Caco-2 (cell line): ENCODE data around the gene PCF11. TPM values are rescaled to one million over a fixed set of nuclear protein-coding genes. Genes with fewer than 3 reads are reported as not detected.

Source experiments
- BruUV-seq: library from RNA; stranded (reverse); fragments of 400-500 nt; replicated peaks from 2 replicates; lab custom pipeline; 2021; lab: Mats Ljungman, UMichigan
- CTCF ChIA-PET: fragments of 300-600 bp; sonication (Branson Sonifier 250); formaldehyde crosslinking; loops from one replicate; lab custom pipeline; 2022; ENCODE audit warnings: antibody characterized with exemption; lab: Charles Lee
- POLR2A ChIA-PET: fragments of 300-600 bp; sonication (Branson Sonifier 250); formaldehyde crosslinking; loops from one replicate; lab custom pipeline; 2022; ENCODE audit warnings: antibody characterized with exemption; lab: Charles Lee
- DNase-seq, 2 experiments: peaks; one replicate each; pipeline versions ENCODE4 v3.0.0 to v3.0.0-alpha.2; 2020 to 2022
- H3K27me3 ChIP-seq: replicated peaks from 2 replicates; pipeline ENCODE4 v1.6.0; 2011; ENCODE audit warnings: low read length; ENCODE audit not compliant: control insufficient read depth, insufficient read depth
- H3K36me3 ChIP-seq: 2 replicates; pipeline ENCODE4 v1.5.1; 2011; ENCODE audit warnings: low read length; ENCODE audit not compliant: control insufficient read depth, insufficient read depth
- H3K4me1 ChIP-seq: fragments of 250-450 bp; sonication (Bioruptor Pico); 2 replicates; pipeline ENCODE4 v1.5.1; 2020; ENCODE audit warnings: mild to moderate bottlenecking
- H3K4me3 ChIP-seq: 2 replicates; pipeline ENCODE4 v1.5.1; 2011; ENCODE audit warnings: low read depth, mild to moderate bottlenecking, control low read depth, low read length
- H3K9me3 ChIP-seq: fragments of 250-450 bp; sonication (Bioruptor Pico); 2 replicates; pipeline ENCODE4 v1.5.1; 2020; ENCODE audit warnings: mild to moderate bottlenecking, moderate library complexity
- H3K27ac Mint-ChIP-seq: one replicate; pipeline ENCODE4 v1.8.0; 2022; ENCODE audit warnings: mixed read lengths; ENCODE audit not compliant: unreplicated experiment
- H3K27me3 Mint-ChIP-seq: one replicate; pipeline ENCODE4 v1.8.0; 2022; ENCODE audit warnings: mixed read lengths; ENCODE audit not compliant: insufficient read depth, unreplicated experiment
- H3K36me3 Mint-ChIP-seq: one replicate; pipeline ENCODE4 v1.8.0; 2022; ENCODE audit warnings: mild to moderate bottlenecking, mixed read lengths; ENCODE audit not compliant: insufficient read depth, unreplicated experiment
- H3K4me1 Mint-ChIP-seq: one replicate; pipeline ENCODE4 v1.8.0; 2022; ENCODE audit warnings: low read depth, mixed read lengths; ENCODE audit not compliant: unreplicated experiment
- H3K4me3 Mint-ChIP-seq: one replicate; pipeline ENCODE4 v1.8.0; 2022; ENCODE audit warnings: mild to moderate bottlenecking, moderate library complexity, mixed read lengths; ENCODE audit not compliant: unreplicated experiment
- H3K9me3 Mint-ChIP-seq: one replicate; pipeline ENCODE4 v1.8.0; 2022; ENCODE audit warnings: mixed read lengths; ENCODE audit not compliant: unreplicated experiment
- intact Hi-C: fragments of 100-400 bp; cut with micrococcal nuclease; formaldehyde crosslinking; loops from one replicate; pipeline ENCODE4 v1.10.0; 2022; ENCODE audit not compliant: unreplicated experiment
- total RNA-seq: library from RNA; stranded (reverse); gene quantifications from 2 replicates; pipeline ENCODE4 v1.2.3, GENCODE V29; 2022
- TF ChIP-seq, protein P1 (sequence below), 2 experiments: fragments of 200-600 bp in 1 of 2; IDR thresholded peaks; 1 replicate in 1 of 2; 2 replicates in 1 of 2; pipeline versions ENCODE4 v1.5.1 to v1.8.0; 2011 to 2022; ENCODE audit warnings: antibody characterized with exemption in 1 of 2, control low read depth in 1 of 2, inconsistent platforms in 1 of 2, low read depth in 1 of 2, low read length in 1 of 2, mild to moderate bottlenecking in 1 of 2, moderate library complexity in 1 of 2; ENCODE audit not compliant: insufficient read depth in 1 of 2, severe bottlenecking in 1 of 2, unreplicated experiment in 1 of 2

Gene PCF11
- total RNA-seq, 1 experiment from 2014 or later, result 78.4 TPM

DNA sequence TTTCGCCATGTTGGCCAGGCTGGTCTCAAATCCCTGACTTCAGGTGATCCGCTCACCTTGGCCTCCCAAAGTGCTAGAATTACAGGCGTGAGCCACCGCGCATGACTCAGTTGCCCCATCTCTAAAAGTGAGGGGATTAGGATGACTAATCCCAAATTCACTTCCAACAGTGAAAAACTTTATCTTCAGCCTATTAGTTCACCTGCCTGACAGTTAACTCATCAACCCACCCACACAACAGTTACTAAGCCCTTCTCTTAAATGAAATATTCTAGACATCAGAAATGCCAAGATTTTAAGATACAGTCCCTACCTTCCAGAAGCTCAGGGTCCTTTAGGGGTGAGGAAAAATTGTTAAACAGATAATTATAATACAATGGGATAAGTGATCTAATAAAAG is 34.6 kb downstream of the PCF11 start:
- CTCF ChIA-PET, result no interaction called here

DNA sequence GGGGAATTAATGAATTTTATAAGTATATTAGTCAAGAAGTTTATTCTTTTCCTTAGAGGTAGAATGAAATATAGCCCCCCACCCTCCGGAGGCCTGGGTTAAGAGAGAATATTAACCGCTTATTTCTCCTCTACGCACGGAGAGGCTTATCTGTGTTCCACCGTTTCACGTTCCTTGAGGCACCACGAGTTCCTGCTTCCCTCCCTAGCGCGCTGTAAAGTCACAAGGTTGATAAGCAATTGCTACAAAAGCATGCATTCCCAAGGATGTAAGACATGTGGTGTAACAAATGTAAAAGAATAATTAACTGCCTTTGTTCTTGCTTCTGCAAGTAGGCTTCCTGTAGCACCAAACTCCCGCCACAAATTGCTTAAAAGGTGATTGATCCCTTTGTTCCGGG is 35.1 kb downstream of the PCF11 start:
- ChIA-PET CTCF (no interaction called here), POLR2A (no interaction called here)
- no peak overlapping the region for H3K4me3 Mint-ChIP-seq
- TF ChIP-seq, protein P1, sequence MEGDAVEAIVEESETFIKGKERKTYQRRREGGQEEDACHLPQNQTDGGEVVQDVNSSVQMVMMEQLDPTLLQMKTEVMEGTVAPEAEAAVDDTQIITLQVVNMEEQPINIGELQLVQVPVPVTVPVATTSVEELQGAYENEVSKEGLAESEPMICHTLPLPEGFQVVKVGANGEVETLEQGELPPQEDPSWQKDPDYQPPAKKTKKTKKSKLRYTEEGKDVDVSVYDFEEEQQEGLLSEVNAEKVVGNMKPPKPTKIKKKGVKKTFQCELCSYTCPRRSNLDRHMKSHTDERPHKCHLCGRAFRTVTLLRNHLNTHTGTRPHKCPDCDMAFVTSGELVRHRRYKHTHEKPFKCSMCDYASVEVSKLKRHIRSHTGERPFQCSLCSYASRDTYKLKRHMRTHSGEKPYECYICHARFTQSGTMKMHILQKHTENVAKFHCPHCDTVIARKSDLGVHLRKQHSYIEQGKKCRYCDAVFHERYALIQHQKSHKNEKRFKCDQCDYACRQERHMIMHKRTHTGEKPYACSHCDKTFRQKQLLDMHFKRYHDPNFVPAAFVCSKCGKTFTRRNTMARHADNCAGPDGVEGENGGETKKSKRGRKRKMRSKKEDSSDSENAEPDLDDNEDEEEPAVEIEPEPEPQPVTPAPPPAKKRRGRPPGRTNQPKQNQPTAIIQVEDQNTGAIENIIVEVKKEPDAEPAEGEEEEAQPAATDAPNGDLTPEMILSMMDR (IDR thresholded peaks at IDR 0.05; ENCODE audit: insufficient read depth in 1 of 2, low read depth in 1 of 2, low read length in 1 of 2, severe bottlenecking in 1 of 2, unreplicated experiment in 1 of 2), result no peak
- no peaks in the 10 kb centered on the region for H3K27me3 ChIP-seq
- no peak for DNase-seq
- H3K4me1 ChIP-seq, result peaks cover 7% of the 10 kb centered on the region; the same call in 1 of the 2 replicates
- no peaks in the 10 kb centered on the region for H3K27me3 Mint-ChIP-seq
- H3K27ac Mint-ChIP-seq, result peak overlapping the region; percentile 89
- H3K9me3 Mint-ChIP-seq, result no peaks in the 10 kb centered on the region
- H3K36me3 Mint-ChIP-seq, result peaks cover 58% of the 10 kb centered on the region
- H3K4me3 ChIP-seq, result peak overlapping the region; percentile 77
- H3K36me3 ChIP-seq, result peaks cover 2% of the 10 kb centered on the region; the same call in 1 of the 2 replicates
- no peaks in the 10 kb centered on the region for H3K9me3 ChIP-seq
- H3K4me1 Mint-ChIP-seq, result peaks cover 35% of the 10 kb centered on the region
- intact Hi-C loops, result no loop called here
- BruUV-seq, result no TSS peak

More for the DNA sequence above, 34.6 kb downstream of the PCF11 start:
- peaks cover 63% of the 10 kb centered on the region for H3K36me3 Mint-ChIP-seq
- H3K9me3 ChIP-seq, result no peaks in the 10 kb centered on the region
- no peak overlapping the region for H3K27ac Mint-ChIP-seq
- no peak overlapping the region for H3K4me3 ChIP-seq
- intact Hi-C loops, result no loop called here
- H3K9me3 Mint-ChIP-seq, result no peaks in the 10 kb centered on the region
- H3K4me1 Mint-ChIP-seq, result peaks cover 30% of the 10 kb centered on the region
- peaks cover 7% of the 10 kb centered on the region; the same call in 1 of the 2 replicates for H3K4me1 ChIP-seq
- no TSS peak for BruUV-seq
- H3K4me3 Mint-ChIP-seq, result no peak overlapping the region
- no peaks in the 10 kb centered on the region for H3K27me3 ChIP-seq
- no peak for DNase-seq
- POLR2A ChIA-PET, result no interaction called here
- TF ChIP-seq, protein P1 (IDR thresholded peaks at IDR 0.05; ENCODE audit: insufficient read depth in 1 of 2, low read depth in 1 of 2, low read length in 1 of 2, severe bottlenecking in 1 of 2, unreplicated experiment in 1 of 2), result no peak
- H3K36me3 ChIP-seq, result peaks cover 2% of the 10 kb centered on the region; the same call in 1 of the 2 replicates
- H3K27me3 Mint-ChIP-seq, result no peaks in the 10 kb centered on the region

DNA sequence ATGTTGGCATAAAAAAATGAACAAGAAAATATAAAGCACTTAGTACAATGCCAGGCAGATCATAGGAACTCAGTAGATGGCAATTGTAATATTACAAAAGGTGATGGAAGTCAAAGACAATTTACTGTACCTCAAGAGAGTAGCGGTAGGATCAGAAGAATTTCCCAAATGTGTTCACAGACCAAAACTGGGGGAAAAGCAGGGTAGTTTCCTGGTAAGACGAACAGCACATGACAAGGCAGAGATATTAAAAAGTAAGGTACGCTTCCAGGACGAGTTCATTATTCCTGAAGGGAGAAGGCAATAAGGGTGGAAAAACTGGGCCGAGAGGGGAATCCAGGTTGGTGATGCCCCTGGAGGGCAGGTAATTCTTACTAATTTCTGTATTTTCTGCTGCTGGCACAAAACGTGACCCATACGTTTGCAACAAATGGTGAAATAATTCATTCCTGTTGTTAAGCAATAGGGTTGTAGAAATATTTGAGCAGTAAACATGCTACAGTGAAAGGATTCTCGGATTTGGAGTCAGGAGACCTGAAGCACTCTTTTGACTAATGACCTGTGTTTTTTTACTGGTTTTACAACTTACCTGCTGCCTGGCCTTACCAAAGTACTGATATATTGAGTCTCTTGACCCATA is 35.8 kb downstream of the PCF11 start:
- ChIA-PET POLR2A (interaction anchor here (0.6 to 1.9 kb wide), 4 partner anchors 36 to 293 kb away, joined by 3 to 19 read pairs (median 3); partner anchors contain the start of genes PCF11, PRCP and RAB30), CTCF (no interaction called here)
- H3K4me1 ChIP-seq, result peaks cover 7% of the 10 kb centered on the region; the same call in 1 of the 2 replicates
- H3K27me3 ChIP-seq, result no peaks in the 10 kb centered on the region
- no peaks in the 10 kb centered on the region for H3K9me3 ChIP-seq
- no peak for DNase-seq
- no peaks in the 10 kb centered on the region for H3K9me3 Mint-ChIP-seq
- TF ChIP-seq, protein P1 (IDR thresholded peaks at IDR 0.05; ENCODE audit: insufficient read depth in 1 of 2, low read depth in 1 of 2, low read length in 1 of 2, severe bottlenecking in 1 of 2, unreplicated experiment in 1 of 2), result no peak
- H3K4me3 Mint-ChIP-seq, result peak overlapping the region; percentile 80
- BruUV-seq, result no TSS peak
- no peaks in the 10 kb centered on the region for H3K27me3 Mint-ChIP-seq
- peaks cover 50% of the 10 kb centered on the region for H3K36me3 Mint-ChIP-seq
- H3K36me3 ChIP-seq, result peaks cover 2% of the 10 kb centered on the region; the same call in 1 of the 2 replicates
- H3K4me3 ChIP-seq, result peak overlapping the region; percentile 77
- intact Hi-C loops, result loop anchor here (1.0 kb wide), 6 partner anchors 36 to 291 kb away; partner anchors contain the start of genes CCDC90B, DDIAS and RAB30
- peaks cover 30% of the 10 kb centered on the region for H3K4me1 Mint-ChIP-seq
- H3K27ac Mint-ChIP-seq, result peak overlapping the region; percentile 89
